Medulla oblongata (tissue), 1 donor: ENCODE results near the gene DIRAS1.

Experiments used
- DNase-seq: peaks from one replicate; pipeline ENCODE4 v3.0.0-alpha.2; 2015; ENCODE audit errors: extremely low spot score

The DIRAS1 gene

GRCh38 chr19:2755448-2755705 lies 34.2 kb upstream of the DIRAS1 start:
- DNase-seq, result no peak

DNA sequence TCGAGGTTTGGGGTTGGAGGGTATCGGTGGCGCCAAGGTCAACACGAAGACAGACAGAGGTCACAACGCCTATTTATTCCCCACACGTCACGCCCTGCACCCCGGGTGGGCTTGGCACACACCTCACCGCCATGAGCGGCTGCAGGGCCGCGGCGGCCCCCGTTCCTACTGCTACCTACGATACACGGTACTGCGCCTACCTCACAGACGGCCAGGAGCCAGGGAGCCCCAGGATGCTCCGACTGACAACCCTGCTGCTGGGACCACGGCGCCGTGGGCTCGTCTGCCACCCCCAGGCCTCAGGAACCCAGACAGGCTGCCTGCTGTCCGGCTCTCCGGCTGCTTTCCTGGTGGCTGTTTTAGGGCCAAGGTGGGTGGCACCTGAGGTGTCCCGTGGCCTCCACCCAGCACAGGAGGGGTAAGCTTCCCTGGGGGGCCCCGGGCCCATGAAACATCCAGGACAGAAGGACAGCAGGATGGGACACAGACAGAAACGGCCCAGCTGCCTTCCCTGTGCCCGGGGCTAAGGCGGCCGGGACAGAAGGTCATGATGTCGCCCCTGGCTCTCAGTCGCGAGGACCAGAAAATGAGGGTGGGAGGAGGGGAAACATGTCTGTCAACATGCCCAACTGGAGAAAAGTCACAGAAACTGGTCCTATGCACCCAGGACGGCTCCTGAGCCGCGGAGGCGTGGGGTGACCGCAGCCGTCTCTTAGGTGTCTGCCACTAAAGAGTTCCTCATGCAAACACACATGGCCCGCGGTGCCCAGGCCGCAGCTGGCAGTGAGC lies 33.7 kb upstream of the DIRAS1 start:
- DNase-seq, result no peak

- no peak for DNase-seq
Observed at GRCh38 chr19:2751438-2751830, 30.3 kb upstream of the DIRAS1 start.

- peak; percentile 36 for DNase-seq
Observed at GRCh38 chr19:2750808-2751437, 29.8 kb upstream of the DIRAS1 start.

DNA sequence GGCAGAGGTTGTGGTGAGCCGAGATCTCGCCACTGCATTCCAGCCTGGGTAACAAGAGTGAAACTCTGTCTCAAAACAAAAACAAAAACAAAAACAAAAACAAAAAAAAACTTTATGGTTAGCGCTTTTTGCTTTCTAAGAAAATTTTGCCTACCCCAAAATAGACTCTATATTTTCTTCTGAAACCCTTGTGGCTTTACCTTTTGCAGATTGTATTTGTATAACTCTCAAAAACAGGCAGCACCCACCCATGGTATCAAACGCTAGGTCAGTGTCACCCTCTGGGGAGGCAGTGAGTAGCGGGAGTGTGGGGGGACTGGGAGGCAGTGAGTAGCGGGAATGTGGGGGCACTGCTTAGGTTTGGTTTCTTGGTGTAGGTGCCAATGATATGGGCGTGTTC lies 26.2 kb upstream of the DIRAS1 start:
- DNase-seq, result no peak

DNA sequence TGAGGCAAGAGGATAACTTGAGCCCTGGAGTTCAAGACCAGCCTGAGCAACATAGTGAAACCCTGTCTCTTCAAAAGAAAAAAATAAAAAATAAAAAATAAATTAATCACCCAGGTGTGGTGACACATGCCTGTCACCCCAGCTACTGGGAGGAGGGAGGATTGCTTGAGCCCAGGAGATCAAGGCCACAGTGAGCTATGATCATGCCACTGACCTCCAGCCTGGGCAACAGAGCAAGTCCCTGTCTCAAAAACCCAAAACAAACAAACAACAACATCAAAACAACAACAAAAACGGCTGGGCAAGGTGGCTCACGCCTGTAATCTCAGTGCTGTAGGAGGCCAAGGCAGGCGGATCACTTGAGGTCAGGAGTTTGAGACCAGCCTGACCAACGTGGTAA lies 22.9 kb upstream of the DIRAS1 start:
- DNase-seq, result no peak

- DNase-seq, result no peak
Observed at GRCh38 chr19:2743099-2743498, 21.9 kb upstream of the DIRAS1 start.

GRCh38 chr19:2740314-2740656 lies 19.1 kb upstream of the DIRAS1 start:
- no peak for DNase-seq

GRCh38 chr19:2739602-2740313 lies 18.6 kb upstream of the DIRAS1 start, which contains the start of gene SLC39A3:
SLC39A3 (minus strand) TSS chr19:2740017; CDS start chr19:2737257, 2,760 bp downstream.
- peak; percentile 99 for DNase-seq

GRCh38 chr19:2736550-2737190 lies 15.5 kb upstream of the DIRAS1 start:
- DNase-seq, result no peak

DNA sequence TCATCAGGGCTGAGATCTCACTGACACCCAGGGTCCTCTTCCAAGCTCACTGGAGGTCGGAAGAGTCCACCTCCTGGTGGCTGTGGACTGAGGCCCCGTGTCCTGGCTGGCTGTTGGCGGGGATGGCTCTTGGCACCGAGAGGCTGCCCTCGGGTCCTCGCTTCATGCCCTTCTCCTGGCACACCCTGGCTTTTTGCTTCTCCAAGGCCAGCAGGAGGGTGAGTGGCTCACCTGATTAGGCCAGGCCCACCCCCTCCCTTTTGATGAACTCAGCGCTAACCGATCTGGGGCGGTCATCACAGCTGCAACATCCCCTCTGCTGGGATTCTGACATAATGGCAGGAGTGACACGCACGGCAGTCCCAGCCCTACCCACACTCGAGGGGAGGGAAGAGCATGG lies 14.2 kb upstream of the DIRAS1 start:
- DNase-seq, result no peak

DNA sequence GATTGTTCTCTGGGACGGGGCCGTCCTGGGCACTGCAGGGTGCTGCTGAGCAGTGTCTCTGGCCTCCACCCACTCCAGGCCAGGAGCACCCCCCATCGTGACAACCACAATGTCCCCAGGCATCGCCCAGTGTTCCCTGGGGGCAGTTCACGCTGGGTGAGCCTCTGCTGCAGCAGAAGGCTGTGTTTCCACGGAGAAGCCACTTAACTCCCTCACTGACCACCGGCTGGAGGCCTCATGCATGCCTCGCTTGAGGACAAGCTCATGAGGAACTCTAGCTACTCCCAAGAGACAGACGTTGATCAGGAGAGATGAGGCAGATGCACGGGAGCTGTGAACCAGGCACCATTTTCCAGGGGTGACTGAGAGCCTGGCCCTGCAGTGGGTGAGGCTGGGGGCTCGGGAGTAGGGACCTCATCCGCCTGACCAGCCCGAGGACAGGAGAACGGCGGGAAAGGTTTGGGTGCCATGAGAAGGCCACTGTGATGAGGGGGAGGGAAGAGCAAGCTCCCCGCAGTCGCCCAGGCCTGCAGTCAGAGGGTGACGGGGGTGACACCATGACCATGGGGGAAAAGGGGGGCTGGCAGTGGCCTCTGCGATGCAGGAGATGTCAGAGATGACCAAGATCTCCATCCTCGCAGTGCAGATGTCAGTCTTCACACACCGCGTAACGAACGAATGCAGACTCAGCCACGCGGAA lies 13.6 kb upstream of the DIRAS1 start:
- no peak for DNase-seq

DNA sequence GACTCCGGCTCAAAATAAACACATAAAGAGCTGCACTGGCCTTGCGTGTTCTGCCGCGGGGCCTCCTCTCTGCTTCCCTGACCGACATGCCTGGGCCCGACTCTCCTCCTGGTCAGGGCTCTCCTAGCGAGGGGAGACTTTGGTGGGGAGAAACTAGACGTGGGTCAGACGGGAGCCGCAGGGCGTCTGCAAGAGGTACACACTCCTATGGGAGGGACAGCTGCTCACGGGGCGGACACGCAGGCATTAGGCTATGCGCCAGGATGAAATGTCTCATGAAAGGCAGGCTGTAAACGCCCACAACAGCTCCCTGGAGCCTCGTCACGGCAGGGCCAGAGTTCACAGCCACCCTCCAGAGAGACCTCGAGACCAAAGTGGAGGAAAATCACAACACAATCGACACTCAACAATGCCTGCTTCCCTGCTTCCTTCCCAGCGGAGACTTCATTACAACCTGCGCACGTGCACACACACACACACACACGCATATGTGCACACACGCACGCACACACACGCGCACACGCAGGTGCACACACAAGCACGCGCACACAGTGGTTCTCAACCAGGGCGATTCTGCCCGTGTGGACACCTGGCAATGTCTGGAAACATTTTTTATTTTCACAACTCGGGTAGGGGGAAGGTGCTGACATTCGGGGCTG lies 12.9 kb upstream of the DIRAS1 start:
- DNase-seq, result no peak

DNA sequence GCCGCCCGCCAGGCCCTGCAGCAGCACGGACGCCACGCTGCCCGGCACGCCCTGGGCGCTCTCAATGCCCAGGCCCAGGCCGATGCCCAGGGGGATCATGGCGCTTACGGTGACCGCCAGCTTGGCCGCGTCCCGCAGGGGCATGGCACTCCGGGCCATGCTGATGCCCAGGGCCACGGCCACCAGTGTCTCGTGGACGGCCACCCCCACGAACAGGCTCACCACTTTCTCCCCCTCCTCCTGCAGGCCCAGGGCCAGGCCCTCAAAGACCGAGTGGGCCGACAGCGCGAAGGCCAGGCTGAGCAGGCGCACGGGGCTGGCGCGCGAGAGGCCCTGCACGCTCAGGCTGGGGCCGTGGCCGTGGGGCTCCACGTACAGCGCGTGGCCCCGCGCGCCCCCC lies 11.7 kb upstream of the DIRAS1 start:
- DNase-seq, result no peak

DNA sequence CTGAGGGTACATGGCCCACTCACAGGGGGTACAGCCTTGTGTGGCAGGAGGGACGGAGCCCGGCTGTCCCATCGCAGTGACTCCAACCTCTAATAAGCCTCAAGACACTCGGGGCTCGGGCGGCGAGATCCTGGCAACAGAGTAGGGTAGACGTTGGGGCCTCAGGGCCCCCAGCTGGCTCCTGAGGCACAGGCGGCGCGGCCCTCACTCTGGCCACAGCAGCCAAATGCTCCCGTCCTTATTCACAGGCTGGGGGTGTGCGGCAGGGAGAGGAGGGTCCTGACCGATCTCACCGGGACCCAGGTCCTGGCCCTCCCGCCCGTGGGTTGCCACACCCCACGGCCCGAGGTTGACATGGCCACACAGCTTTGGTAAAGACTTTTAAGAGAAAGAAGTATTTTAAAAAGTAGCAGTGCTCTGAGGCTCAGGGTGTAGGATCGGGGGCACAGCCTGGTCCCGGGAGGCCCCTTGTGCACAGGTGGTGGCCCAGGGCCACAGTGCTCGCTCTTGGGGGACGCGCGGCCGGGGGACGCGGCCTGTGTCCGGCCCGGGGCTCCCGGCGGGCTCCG lies 11.1 kb upstream of the DIRAS1 start:
- no peak for DNase-seq

DNA sequence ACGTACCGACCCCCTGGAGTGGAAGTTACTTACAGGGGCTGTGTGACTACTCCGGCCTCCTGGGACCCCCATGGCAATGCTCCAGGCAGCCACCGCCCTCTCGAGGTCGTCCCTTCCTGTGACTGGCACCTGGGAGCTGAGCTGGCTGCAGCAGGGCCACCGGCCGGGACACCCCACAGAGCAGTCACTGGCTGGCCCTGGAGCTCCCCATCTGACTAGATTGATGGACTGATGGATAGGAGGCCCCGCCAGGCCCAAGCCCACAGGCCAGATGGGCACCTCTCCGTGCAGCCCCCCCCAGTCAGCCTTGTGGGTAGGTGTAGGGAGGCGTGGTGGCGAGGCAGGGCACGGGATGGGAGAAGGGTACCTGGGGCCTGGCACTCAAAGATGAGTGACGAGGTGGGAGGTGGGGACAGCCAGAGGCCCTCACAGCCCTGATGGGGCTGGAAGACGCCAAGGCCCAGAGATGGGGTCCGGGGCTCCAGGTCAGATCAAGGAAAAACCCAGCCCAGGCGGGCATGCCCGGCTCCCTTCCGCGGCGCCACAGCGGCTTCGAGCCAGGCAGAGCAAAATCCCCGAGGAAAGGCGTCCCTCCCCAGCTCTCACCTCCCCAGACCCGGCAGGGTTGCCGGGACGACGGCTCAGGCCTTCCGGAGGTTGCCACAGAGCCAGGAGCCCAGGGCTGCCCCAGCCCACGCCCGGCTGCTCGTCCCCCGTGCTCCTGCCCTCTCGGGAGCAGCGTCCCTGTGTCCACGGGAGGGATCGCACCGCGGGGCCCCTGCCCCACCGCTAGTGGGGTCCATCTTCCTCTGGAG lies 10.2 kb upstream of the DIRAS1 start:
- DNase-seq, result no peak

DNA sequence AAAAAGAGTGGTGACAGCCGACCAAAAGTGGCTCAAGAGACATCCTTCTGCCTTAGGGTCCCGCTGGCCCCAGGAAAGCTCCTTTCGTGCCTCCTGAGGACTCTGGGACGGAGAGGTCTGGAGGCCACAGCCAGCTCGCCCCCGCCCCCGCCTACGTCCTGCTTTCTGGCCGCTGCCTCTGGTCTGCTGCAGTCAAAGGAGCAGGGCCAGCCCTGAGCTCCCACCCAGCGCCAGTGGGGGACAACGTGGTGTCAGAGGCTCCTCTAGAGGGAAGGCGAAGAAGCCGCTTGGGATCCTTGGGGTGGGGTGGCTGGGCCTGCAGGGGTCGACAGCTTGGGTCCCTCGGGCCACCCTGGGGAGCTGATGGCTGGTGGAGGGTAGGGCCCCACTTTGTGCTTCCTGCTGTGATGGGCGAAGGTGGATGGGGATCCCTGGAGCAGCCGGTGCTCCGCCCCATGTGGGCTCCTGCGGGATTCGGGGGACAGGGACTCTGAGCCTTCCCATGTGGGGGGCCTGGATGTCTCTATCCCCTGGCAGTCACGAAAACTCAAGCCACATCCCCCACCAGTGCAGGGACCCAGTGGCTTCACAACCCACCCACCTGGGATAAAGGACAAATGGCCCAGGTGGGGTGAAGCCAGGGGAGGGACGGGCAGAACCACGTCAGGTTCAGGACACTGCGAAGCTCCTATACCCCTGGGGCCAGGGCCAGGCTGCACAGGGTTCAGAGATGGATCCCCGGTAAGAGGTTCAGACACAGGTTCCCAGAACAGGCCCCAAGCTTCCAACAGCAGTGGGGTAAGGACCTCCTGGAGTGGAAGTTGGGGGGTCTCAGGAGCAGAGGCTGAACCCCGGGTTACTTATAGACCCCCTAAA lies 9.0 kb upstream of the DIRAS1 start:
- DNase-seq, result no peak

DNA sequence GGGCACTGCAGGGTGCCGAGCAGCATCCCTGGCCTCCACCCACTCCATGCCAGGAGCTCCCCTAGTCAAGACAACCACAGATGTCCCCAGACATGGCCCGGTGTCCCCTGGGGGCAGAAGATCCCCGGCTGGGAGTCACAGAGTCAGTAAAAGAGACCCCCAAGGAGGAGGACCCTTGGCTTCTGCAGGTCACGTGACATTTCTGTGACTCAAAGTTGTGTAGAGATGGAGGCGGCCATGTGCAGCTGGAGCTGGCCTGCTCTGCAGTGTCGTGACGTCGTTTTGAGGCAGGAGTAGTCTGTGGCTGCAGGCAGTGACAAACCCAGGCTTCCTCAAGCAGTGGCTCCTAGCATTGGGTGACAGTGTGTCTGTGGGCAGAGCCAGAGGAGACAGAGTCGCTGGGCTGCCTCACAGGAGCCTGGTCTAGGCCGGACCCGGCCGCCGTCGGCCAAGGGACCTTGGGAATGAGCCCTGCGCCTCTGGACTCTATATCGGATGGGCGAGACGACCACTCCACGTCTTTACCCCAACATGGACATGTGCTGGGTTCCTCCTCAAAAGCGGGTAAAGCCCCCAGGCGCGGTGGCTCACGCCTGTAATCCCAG lies 7.7 kb upstream of the DIRAS1 start:
- DNase-seq, result no peak

DNA sequence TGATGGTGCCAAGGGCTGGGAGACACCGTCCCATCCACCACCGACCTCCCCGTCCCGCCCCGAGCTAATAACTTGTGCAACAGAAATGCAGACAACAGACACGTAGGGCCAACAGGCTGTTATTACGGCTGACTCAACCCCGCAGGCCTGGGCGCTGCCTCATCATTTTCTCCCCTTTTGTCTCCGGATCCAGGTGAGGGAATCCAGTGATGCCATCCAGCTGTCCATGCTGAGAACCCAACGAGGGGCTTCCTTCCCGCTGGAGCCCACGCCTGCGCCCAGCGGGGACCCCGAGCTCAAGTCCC lies 6.4 kb upstream of the DIRAS1 start:
- DNase-seq, result no peak
